ENCODE measurements around the gene RNF31.

RNF31 gene

GRCh38 chr14:24138396-24139271 is 8.7 kb upstream of the RNF31 start:
- TF ChIP-seq GATA2 (IDR thresholded peaks at IDR 0.05; ENCODE audit: low read depth, low read length) = no peak
- TF ChIP-seq GATA3 (IDR thresholded peaks at IDR 0.05; ENCODE audit: low read depth, low read length) = no peak

- no peak for TF ChIP-seq GATA3 (IDR thresholded peaks at IDR 0.05; ENCODE audit: low read depth, low read length)
- TF ChIP-seq GATA2 (IDR thresholded peaks at IDR 0.05; ENCODE audit: low read depth, low read length) = no peak
Measured at GRCh38 chr14:24139272-24139934, 7.9 kb upstream of the RNF31 start.

- TF ChIP-seq GATA2 (IDR thresholded peaks at IDR 0.05; ENCODE audit: low read depth, low read length) = no peak
- no peak for TF ChIP-seq GATA3 (IDR thresholded peaks at IDR 0.05; ENCODE audit: low read depth, low read length)
Measured at GRCh38 chr14:24141097-24141880, 6.0 kb upstream of the RNF31 start, which contains the start of gene EMC9. EMC9 (minus strand) TSS chr14:24141591; CDS start chr14:24141304, 287 bp downstream.

GRCh38 chr14:24143511-24143910 is 3.8 kb upstream of the RNF31 start:
- TF ChIP-seq GATA2 (IDR thresholded peaks at IDR 0.05; ENCODE audit: low read depth, low read length) (no peak), GATA3 (IDR thresholded peaks at IDR 0.05; ENCODE audit: low read depth, low read length) (no peak)

DNA sequence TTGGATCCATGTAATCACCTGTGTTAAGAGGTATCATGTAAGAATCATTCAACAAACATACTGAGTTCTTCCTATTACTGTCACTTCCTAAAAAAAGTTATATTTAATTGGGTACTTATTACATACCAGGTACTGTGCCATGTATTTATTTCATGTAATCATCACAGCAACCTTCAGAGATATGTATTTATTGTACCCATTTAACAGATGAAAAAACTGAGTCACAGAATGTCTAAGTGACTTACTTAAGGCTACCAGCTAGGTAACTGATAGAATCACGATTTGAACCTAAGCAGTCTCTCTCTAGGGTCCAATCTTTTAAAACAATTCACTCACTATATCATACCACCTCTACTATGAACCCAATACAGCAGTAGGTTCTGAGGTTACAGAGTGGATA is 2.8 kb upstream of the RNF31 start:
- no peak for TF ChIP-seq GATA2 (IDR thresholded peaks at IDR 0.05; ENCODE audit: low read depth, low read length)
- no peak for TF ChIP-seq GATA3 (IDR thresholded peaks at IDR 0.05; ENCODE audit: low read depth, low read length)

GRCh38 chr14:24145219-24145618 is 2.1 kb upstream of the RNF31 start:
- TF ChIP-seq GATA3 (IDR thresholded peaks at IDR 0.05; ENCODE audit: low read depth, low read length) (no peak), GATA2 (IDR thresholded peaks at IDR 0.05; ENCODE audit: low read depth, low read length) (no peak)

DNA sequence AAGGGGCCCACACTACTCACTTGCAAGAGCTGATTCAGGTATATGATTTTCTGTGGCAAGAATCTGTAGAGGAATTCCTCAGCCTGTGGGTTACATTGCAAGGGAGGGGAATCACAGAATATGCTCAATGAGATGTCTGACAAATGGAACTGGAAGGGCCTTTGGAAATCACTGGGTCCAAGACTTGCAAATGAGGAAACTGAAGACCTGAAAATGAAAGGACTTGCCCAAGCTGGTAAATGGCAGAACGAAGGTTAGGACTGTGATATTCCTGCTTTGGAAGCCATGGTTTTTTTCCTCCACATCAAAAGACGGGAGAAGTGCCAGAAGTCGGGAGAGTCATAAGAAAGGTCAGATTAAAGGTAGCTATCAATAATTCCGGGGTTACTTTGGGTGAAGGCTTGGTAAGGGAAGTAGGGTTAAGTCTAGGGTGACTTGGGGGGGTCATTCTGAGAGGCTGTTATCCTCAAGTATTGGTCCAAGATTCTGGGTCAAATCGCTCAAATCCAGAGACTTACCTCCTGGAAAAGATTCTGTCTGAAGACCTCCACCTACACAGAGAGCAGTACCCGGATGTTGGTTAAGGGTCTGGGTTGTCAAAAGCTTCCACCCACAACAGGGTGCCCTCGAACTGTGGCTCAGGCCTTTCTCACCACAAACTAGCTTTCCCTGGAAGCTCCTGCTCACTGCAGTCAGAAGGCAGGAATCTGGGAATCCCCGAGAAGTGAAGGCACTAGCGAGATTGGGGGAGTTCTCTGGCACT is 1.4 kb upstream of the RNF31 start:
- TF ChIP-seq GATA3 (IDR thresholded peaks at IDR 0.05; ENCODE audit: low read depth, low read length) (no peak), GATA2 (IDR thresholded peaks at IDR 0.05; ENCODE audit: low read depth, low read length) (no peak)

GRCh38 chr14:24146453-24146977 is 783 bp upstream of the RNF31 start, which contains the start of gene PSME2:
PSME2 (minus strand) TSS chr14:24146610; CDS start chr14:24146581, 29 bp downstream.
- TF ChIP-seq GATA2 (IDR thresholded peaks at IDR 0.05; ENCODE audit: low read depth, low read length) (no peak), GATA3 (IDR thresholded peaks at IDR 0.05; ENCODE audit: low read depth, low read length) (no peak)

GRCh38 chr14:24147761-24148428 is 597 bp downstream of the RNF31 start:
- TF ChIP-seq GATA3 (IDR thresholded peaks at IDR 0.05; ENCODE audit: low read depth, low read length) = no peak
- no peak for TF ChIP-seq GATA2 (IDR thresholded peaks at IDR 0.05; ENCODE audit: low read depth, low read length)

DNA sequence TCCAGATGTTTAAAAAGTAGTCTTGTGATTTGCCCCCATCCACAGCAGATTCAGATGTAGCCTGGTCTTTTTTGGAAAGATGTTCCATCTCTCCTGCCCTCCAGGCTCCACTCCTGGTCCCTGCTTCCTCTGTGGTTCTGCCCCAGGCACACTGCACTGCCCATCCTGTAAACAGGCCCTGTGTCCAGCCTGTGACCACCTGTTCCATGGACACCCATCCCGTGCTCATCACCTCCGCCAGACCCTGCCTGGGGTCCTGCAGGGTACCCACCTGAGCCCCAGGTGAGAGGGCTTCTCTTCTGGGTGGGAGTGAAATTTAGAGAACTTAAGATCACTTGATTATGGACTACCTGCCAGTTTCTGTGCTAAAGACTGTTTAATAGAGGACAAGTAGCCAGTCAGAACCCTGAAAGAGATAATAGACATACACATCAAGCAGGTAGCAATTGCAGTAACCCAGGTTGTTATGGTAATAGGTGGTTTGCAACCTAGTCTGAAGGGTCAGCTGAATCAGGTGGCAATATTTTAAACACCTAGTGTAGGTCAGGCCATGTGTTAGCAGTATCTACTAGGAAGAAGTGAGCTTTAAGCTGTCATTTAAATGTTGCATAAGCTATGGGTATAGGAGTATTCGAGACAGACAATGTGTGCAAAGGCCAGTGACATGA is 2.1 kb downstream of the RNF31 start:
- TF ChIP-seq GATA2 (IDR thresholded peaks at IDR 0.05; ENCODE audit: low read depth, low read length) = no peak
- TF ChIP-seq GATA3 (IDR thresholded peaks at IDR 0.05; ENCODE audit: low read depth, low read length) = no peak

- TF ChIP-seq GATA2 (IDR thresholded peaks at IDR 0.05; ENCODE audit: low read depth, low read length) (no peak), GATA3 (IDR thresholded peaks at IDR 0.05; ENCODE audit: low read depth, low read length) (no peak)
Measured at GRCh38 chr14:24150061-24150460, 2.8 kb downstream of the RNF31 start.

DNA sequence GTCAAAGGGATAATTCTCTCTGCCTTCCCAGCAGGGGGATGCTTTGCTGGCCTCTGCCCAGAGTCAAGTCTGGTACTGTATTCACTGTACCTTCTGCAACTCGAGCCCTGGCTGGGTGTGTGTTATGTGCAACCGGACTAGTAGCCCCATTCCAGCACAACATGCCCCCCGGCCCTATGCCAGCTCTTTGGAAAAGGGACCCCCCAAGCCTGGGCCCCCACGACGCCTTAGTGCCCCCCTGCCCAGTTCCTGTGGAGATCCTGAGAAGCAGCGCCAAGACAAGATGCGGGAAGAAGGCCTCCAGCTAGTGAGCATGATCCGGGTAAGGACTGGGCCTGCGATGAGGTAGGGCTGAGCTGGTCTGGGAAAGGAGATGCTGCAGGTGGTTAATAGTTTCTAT is 3.3 kb downstream of the RNF31 start:
- TF ChIP-seq GATA2 (IDR thresholded peaks at IDR 0.05; ENCODE audit: low read depth, low read length) (no peak), GATA3 (IDR thresholded peaks at IDR 0.05; ENCODE audit: low read depth, low read length) (no peak)

Data from SH-SY5Y (cell line).